ENCODE measurements around the gene SMC4. TPM values are rescaled to one million over a fixed set of nuclear protein-coding genes. Genes with fewer than 3 reads are reported as not detected.

Gene SMC4
- total RNA-seq, 1 donor from 2014 or later: 46.8 TPM

- Histone ChIP-seq H3K27me3 (no peaks in the 10 kb centered on the region), H3K9me3 (no peaks in the 10 kb centered on the region), H3K4me3 (no peak overlapping the region), H3K36me3 (no peaks in the 10 kb centered on the region), H3K4me1 (peaks cover 3% of the 10 kb centered on the region), H3K27ac (no peak overlapping the region)
- no peak for TF ChIP-seq CTCF (IDR thresholded peaks at IDR 0.05)
- ATAC-seq: no peak
- intact Hi-C loops (cut with DNase I): no loop called here
- no peak for DNase-seq
These were observed 55.5 kb downstream of the SMC4 start for GRCh38 chr3:160454995-160455394.

GRCh38 chr3:160455846-160456245, 56.4 kb downstream of the SMC4 start:
- Histone ChIP-seq H3K9me3 (no peaks in the 10 kb centered on the region), H3K27ac (no peak overlapping the region), H3K4me3 (no peak overlapping the region), H3K27me3 (no peaks in the 10 kb centered on the region), H3K36me3 (no peaks in the 10 kb centered on the region), H3K4me1 (no peaks in the 10 kb centered on the region)
- intact Hi-C loops (cut with DNase I): no loop called here
- ATAC-seq (no peak), DNase-seq (no peak)
- TF ChIP-seq CTCF (IDR thresholded peaks at IDR 0.05): no peak

- H3K36me3 ChIP-seq: no peaks in the 10 kb centered on the region
- no peak for TF ChIP-seq CTCF (IDR thresholded peaks at IDR 0.05)
- H3K4me3 ChIP-seq: no peak overlapping the region
- no peaks in the 10 kb centered on the region for H3K27me3 ChIP-seq
- no peak overlapping the region for H3K27ac ChIP-seq
- intact Hi-C loops (cut with DNase I): no loop called here
- no peaks in the 10 kb centered on the region for H3K9me3 ChIP-seq
- no peak for ATAC-seq
- H3K4me1 ChIP-seq: no peaks in the 10 kb centered on the region
- no peak for DNase-seq
These were observed 58.7 kb downstream of the SMC4 start for GRCh38 chr3:160458151-160458550.

GRCh38 chr3:160459450-160459970, 60.1 kb downstream of the SMC4 start:
- TF ChIP-seq CTCF (IDR thresholded peaks at IDR 0.05): no peak
- no peak for DNase-seq
- no peaks in the 10 kb centered on the region for H3K9me3 ChIP-seq
- no peak overlapping the region for H3K4me3 ChIP-seq
- no peak overlapping the region for H3K27ac ChIP-seq
- no peak for ATAC-seq
- no peaks in the 10 kb centered on the region for H3K4me1 ChIP-seq
- H3K27me3 ChIP-seq: no peaks in the 10 kb centered on the region
- intact Hi-C loops (cut with DNase I): no loop called here
- no peaks in the 10 kb centered on the region for H3K36me3 ChIP-seq

GRCh38 chr3:160460033-160460432, 60.6 kb downstream of the SMC4 start:
- TF ChIP-seq CTCF (IDR thresholded peaks at IDR 0.05): no peak
- Histone ChIP-seq H3K9me3 (no peaks in the 10 kb centered on the region), H3K27ac (no peak overlapping the region), H3K36me3 (no peaks in the 10 kb centered on the region), H3K4me3 (no peak overlapping the region), H3K27me3 (no peaks in the 10 kb centered on the region), H3K4me1 (no peaks in the 10 kb centered on the region)
- peak; percentile 21 for ATAC-seq
- intact Hi-C loops (cut with DNase I): no loop called here
- no peak for DNase-seq

GRCh38 chr3:160464321-160464720, 64.9 kb downstream of the SMC4 start:
- no peak for TF ChIP-seq CTCF (IDR thresholded peaks at IDR 0.05)

More at GRCh38 chr3:160464321-160464720, 64.9 kb downstream of the SMC4 start:
- Histone ChIP-seq H3K4me1 (no peaks in the 10 kb centered on the region), H3K36me3 (no peaks in the 10 kb centered on the region), H3K4me3 (no peak overlapping the region), H3K27ac (no peak overlapping the region), H3K9me3 (no peaks in the 10 kb centered on the region), H3K27me3 (no peaks in the 10 kb centered on the region)
- ATAC-seq (no peak), DNase-seq (no peak)
- intact Hi-C loops (cut with DNase I): no loop called here

All from upper lobe of right lung (tissue), 1 donor.